WTC11 (cell line): Measurements from ENCODE around the gene RUNX1. TPM values are rescaled to one million over a fixed set of nuclear protein-coding genes. Genes with fewer than 3 reads are reported as not detected.

ENCODE experiments used
- ATAC-seq: fragments of 200-7000 bp; cut with Tn5 transposase; 2 replicates; pipeline ENCODE4 v1.10.0; 2021; ENCODE audit warnings: mild to moderate bottlenecking, moderate library complexity
- CTCF ChIA-PET: fragments of 300-600 bp; sonication (Branson Sonifier 250); formaldehyde crosslinking; loops from one replicate; lab custom pipeline; 2021; ENCODE audit warnings: antibody characterized with exemption; lab: Charles Lee
- POLR2A ChIA-PET: fragments of 350-600 bp; sonication (Branson Sonifier 250); formaldehyde crosslinking; loops from one replicate; lab custom pipeline; 2021; ENCODE audit warnings: antibody characterized with exemption; lab: Charles Lee
- DNase-seq: peaks from one replicate; pipeline ENCODE4 v3.0.0; 2021; ENCODE audit warnings: low spot score
- H3K27ac Mint-ChIP-seq: 2 replicates; pipeline ENCODE4 v1.8.0; 2021; ENCODE audit warnings: mixed read lengths
- H3K27me3 Mint-ChIP-seq: 2 replicates; pipeline ENCODE4 v1.8.0; 2021; ENCODE audit warnings: low read depth, mild to moderate bottlenecking, moderate library complexity, mixed read lengths
- H3K36me3 Mint-ChIP-seq: 2 replicates; pipeline ENCODE4 v1.8.0; 2021; ENCODE audit warnings: mixed read lengths
- H3K4me1 Mint-ChIP-seq: 2 replicates; pipeline ENCODE4 v1.8.0; 2022; ENCODE audit warnings: mixed read lengths
- H3K4me3 Mint-ChIP-seq: 2 replicates; pipeline ENCODE4 v1.8.0; 2021; ENCODE audit warnings: mild to moderate bottlenecking, moderate library complexity, mixed read lengths
- H3K9me3 Mint-ChIP-seq: 2 replicates; pipeline ENCODE4 v1.8.0; 2021; ENCODE audit warnings: mixed read lengths
- CBFB ChIP-seq: sonication (generic); formaldehyde crosslinking; IDR thresholded peaks from 2 replicates; pipeline ENCODE4 v1.8.1; 2022; ENCODE audit warnings: mild to moderate bottlenecking, low read depth, missing genetic modification reagents
- CREM ChIP-seq: sonication (generic); formaldehyde crosslinking; IDR thresholded peaks from 2 replicates; pipeline ENCODE4 v1.8.1; 2022; ENCODE audit warnings: mild to moderate bottlenecking, missing genetic modification reagents, moderate library complexity
- ETV6 ChIP-seq: sonication (generic); formaldehyde crosslinking; IDR thresholded peaks from 2 replicates; pipeline ENCODE4 v1.8.1; 2022; ENCODE audit warnings: mild to moderate bottlenecking, missing genetic modification reagents
- GABPB1 ChIP-seq: sonication (generic); formaldehyde crosslinking; IDR thresholded peaks from 2 replicates; pipeline ENCODE4 v1.8.1; 2023; ENCODE audit warnings: mild to moderate bottlenecking, missing genetic modification reagents
- GTF2I ChIP-seq: fragments of 250-450 bp; sonication (Bioruptor Pico); conservative IDR thresholded peaks from 2 replicates; pipeline ENCODE4 v1.4.0; 2021; ENCODE audit warnings: mild to moderate bottlenecking
- JUN ChIP-seq: sonication (generic); formaldehyde crosslinking; IDR thresholded peaks from 2 replicates; pipeline ENCODE4 v1.8.0; 2023; ENCODE audit warnings: mild to moderate bottlenecking, missing genetic modification reagents
- NR1H2 ChIP-seq: sonication (generic); formaldehyde crosslinking; IDR thresholded peaks from 2 replicates; pipeline ENCODE4 v1.9.0; 2021; ENCODE audit warnings: mild to moderate bottlenecking, moderate library complexity, missing genetic modification reagents
- RELA ChIP-seq: sonication (generic); formaldehyde crosslinking; IDR thresholded peaks from 2 replicates; pipeline ENCODE4 v1.8.1; 2022; ENCODE audit warnings: missing genetic modification reagents, mild to moderate bottlenecking, borderline replicate concordance
- SOX15 ChIP-seq: fragments of 250-450 bp; sonication (Bioruptor Pico); IDR thresholded peaks from 2 replicates; pipeline ENCODE4 v1.9.0; 2021; ENCODE audit warnings: mild to moderate bottlenecking
- TEAD1 ChIP-seq: sonication (generic); formaldehyde crosslinking; IDR thresholded peaks from 2 replicates; pipeline ENCODE4 v1.8.0; 2022; ENCODE audit warnings: mild to moderate bottlenecking, missing genetic modification reagents
- TP53 ChIP-seq: sonication (generic); formaldehyde crosslinking; IDR thresholded peaks from 2 replicates; pipeline ENCODE4 v1.8.1; 2023; ENCODE audit warnings: mild to moderate bottlenecking, missing genetic modification reagents
- ZNF121 ChIP-seq: sonication (generic); formaldehyde crosslinking; IDR thresholded peaks from 2 replicates; pipeline ENCODE4 v1.8.0; 2023; ENCODE audit warnings: missing genetic modification reagents
- ZNF138 ChIP-seq: sonication (generic); formaldehyde crosslinking; conservative IDR thresholded peaks from 2 replicates; pipeline ENCODE4 v1.8.1; 2022; ENCODE audit warnings: mild to moderate bottlenecking, moderate library complexity, missing genetic modification reagents
- ZNF416 ChIP-seq: fragments of 250-450 bp; sonication (Bioruptor Pico); IDR thresholded peaks from 2 replicates; pipeline ENCODE4 v1.9.0; 2021; ENCODE audit warnings: mild to moderate bottlenecking, inconsistent platforms
- ZNF423 ChIP-seq: fragments of 250-450 bp; sonication (Bioruptor Pico); IDR thresholded peaks from 2 replicates; pipeline ENCODE4 v2.1.2; 2022; ENCODE audit warnings: mild to moderate bottlenecking, moderate library complexity
- total RNA-seq: library from RNA; stranded (reverse); gene quantifications from 3 replicates; pipeline ENCODE4 v1.2.3, GENCODE V29; 2021
- TF ChIP-seq, protein P1 (sequence below): fragments of 250-450 bp; sonication (Bioruptor Pico); IDR thresholded peaks from 2 replicates; pipeline ENCODE4 v1.9.0; 2021; ENCODE audit warnings: moderate library complexity, mild to moderate bottlenecking, inconsistent platforms, borderline replicate concordance
- TF ChIP-seq, protein P2 (sequence below): sonication (generic); formaldehyde crosslinking; IDR thresholded peaks from 2 replicates; pipeline ENCODE4 v1.8.1; 2023; ENCODE audit warnings: mild to moderate bottlenecking, missing genetic modification reagents, moderate library complexity
- TF ChIP-seq, protein P3 (sequence below): sonication (generic); formaldehyde crosslinking; IDR thresholded peaks from 2 replicates; pipeline ENCODE4 v1.8.0; 2023; ENCODE audit warnings: missing genetic modification reagents, mild to moderate bottlenecking, borderline replicate concordance
- TF ChIP-seq, protein P4 (sequence below): fragments of 250-450 bp; sonication (Bioruptor Pico); IDR thresholded peaks from 2 replicates; pipeline ENCODE4 v1.9.0; 2021; ENCODE audit warnings: mild to moderate bottlenecking, borderline replicate concordance

The RUNX1 gene
- total RNA-seq, 1 experiment from 2014 or later, result 2.2 TPM

DNA sequence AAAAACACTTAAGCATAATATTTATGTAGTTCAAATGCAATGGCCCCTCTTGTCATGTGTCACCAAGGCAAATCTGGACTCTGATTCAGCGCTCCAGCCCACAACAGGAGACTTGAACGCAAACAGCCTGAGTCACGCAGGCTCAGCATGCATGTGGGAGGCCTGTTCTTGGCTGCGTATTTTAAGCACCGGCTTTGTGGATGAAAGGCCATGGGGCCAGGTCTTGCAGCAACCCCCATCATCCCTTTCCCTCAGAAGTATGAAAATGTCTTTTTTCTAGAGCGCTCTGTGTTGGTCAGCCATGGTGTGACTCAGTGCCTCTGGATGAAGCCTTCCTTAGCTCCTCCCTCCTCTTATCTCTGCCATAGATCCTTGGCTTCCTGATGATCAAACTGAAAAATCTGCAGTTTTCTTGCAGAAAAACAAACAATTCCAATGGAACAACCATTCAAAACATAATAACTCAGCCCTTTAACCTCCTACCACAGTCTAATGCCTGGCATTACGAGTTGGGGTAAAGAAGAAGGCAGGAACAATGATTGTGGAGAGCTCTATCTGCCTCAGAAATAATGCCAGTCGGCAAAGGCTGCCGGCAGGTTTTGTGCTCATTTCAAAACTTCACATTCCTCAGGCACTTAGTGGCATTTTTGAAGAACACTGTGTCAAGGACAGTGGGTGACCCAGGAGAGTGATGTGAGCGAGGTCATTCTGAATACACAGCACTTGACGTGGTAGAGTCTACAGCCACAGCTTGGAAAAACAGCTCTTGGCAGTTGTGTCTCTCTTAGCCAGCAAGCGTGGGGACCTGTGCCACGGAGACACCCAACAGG, 212.8 kb downstream of the RUNX1 start:
- H3K4me3 Mint-ChIP-seq, result no peak overlapping the region
- H3K27ac Mint-ChIP-seq, result no peak overlapping the region
- peaks cover 49% of the 10 kb centered on the region for H3K4me1 Mint-ChIP-seq
- no peaks in the 10 kb centered on the region for H3K9me3 Mint-ChIP-seq
- no peaks in the 10 kb centered on the region for H3K36me3 Mint-ChIP-seq
- H3K27me3 Mint-ChIP-seq, result no peaks in the 10 kb centered on the region; the same call in 1 of the 2 replicates
- DNase-seq (no peak), ATAC-seq (no peak)
- CTCF ChIA-PET, result interaction anchor here (0.8 to 3.2 kb wide), 3 partner anchors 22 to 91 kb away, joined by 3 to 10 read pairs (median 3); no protein-coding TSS in a partner anchor
- TF ChIP-seq SOX15 (CRISPR knock-in tag) (no peak), RELA (CRISPR knock-in tag) (no peak), ZNF416 (CRISPR knock-in tag) (no peak), GABPB1 (CRISPR knock-in tag) (peak; percentile 30; the same call in 1 of the 2 replicates), ZNF121 (CRISPR knock-in tag) (no peak)
- TF ChIP-seq, protein P1, sequence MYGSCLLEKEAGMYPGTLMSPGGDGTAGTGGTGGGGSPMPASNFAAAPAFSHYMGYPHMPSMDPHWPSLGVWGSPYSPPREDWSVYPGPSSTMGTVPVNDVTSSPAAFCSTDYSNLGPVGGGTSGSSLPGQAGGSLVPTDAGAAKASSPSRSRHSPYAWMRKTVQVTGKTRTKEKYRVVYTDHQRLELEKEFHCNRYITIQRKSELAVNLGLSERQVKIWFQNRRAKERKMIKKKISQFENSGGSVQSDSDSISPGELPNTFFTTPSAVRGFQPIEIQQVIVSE (CRISPR knock-in tag), result no peak
- TF ChIP-seq, protein P2, sequence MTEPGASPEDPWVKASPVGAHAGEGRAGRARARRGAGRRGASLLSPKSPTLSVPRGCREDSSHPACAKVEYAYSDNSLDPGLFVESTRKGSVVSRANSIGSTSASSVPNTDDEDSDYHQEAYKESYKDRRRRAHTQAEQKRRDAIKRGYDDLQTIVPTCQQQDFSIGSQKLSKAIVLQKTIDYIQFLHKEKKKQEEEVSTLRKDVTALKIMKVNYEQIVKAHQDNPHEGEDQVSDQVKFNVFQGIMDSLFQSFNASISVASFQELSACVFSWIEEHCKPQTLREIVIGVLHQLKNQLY (CRISPR knock-in tag), result no peak
- POLR2A ChIA-PET, result no interaction called here

DNA sequence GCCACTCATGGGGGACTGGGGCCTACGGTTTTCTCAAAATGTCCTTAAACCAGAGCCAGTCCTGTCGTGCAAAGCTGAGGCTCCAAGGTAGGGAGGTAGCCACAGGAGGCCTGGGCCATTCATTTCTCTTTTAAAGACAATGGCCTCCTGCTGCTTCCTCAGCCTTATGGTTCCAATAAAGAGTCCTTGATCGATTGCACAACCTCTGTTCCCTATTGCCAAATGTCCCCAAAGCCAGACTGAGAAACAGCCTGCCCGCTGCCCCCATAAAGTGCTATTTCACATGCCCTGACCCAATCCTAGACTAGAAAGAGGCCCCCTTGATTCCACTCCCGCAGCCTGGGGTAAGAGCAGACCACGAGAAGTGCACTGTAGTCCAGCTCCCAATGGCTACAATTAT, 213.6 kb downstream of the RUNX1 start:
- H3K4me1 Mint-ChIP-seq, result peaks cover 45% of the 10 kb centered on the region
- ChIA-PET CTCF (interaction anchor here (3.2 kb wide), 1 partner anchor 90 kb away, joined by 10 read pairs; no protein-coding TSS in a partner anchor), POLR2A (no interaction called here)
- TF ChIP-seq TP53 (CRISPR knock-in tag), result no peak
- TF ChIP-seq, protein P3, sequence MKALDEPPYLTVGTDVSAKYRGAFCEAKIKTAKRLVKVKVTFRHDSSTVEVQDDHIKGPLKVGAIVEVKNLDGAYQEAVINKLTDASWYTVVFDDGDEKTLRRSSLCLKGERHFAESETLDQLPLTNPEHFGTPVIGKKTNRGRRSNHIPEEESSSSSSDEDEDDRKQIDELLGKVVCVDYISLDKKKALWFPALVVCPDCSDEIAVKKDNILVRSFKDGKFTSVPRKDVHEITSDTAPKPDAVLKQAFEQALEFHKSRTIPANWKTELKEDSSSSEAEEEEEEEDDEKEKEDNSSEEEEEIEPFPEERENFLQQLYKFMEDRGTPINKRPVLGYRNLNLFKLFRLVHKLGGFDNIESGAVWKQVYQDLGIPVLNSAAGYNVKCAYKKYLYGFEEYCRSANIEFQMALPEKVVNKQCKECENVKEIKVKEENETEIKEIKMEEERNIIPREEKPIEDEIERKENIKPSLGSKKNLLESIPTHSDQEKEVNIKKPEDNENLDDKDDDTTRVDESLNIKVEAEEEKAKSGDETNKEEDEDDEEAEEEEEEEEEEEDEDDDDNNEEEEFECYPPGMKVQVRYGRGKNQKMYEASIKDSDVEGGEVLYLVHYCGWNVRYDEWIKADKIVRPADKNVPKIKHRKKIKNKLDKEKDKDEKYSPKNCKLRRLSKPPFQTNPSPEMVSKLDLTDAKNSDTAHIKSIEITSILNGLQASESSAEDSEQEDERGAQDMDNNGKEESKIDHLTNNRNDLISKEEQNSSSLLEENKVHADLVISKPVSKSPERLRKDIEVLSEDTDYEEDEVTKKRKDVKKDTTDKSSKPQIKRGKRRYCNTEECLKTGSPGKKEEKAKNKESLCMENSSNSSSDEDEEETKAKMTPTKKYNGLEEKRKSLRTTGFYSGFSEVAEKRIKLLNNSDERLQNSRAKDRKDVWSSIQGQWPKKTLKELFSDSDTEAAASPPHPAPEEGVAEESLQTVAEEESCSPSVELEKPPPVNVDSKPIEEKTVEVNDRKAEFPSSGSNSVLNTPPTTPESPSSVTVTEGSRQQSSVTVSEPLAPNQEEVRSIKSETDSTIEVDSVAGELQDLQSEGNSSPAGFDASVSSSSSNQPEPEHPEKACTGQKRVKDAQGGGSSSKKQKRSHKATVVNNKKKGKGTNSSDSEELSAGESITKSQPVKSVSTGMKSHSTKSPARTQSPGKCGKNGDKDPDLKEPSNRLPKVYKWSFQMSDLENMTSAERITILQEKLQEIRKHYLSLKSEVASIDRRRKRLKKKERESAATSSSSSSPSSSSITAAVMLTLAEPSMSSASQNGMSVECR (CRISPR knock-in tag), result no peak
- TF ChIP-seq GABPB1 (CRISPR knock-in tag), result peak; percentile 76
- TF ChIP-seq ZNF423 (CRISPR knock-in tag), result peak; percentile 16; the same call in 1 of the 2 replicates
- H3K27ac Mint-ChIP-seq, result no peak overlapping the region
- no peaks in the 10 kb centered on the region for H3K9me3 Mint-ChIP-seq
- no peak overlapping the region for H3K4me3 Mint-ChIP-seq
- peak; percentile 47 for ATAC-seq
- no peaks in the 10 kb centered on the region for H3K36me3 Mint-ChIP-seq
- DNase-seq, result no peak
- H3K27me3 Mint-ChIP-seq, result no peaks in the 10 kb centered on the region; the same call in 1 of the 2 replicates

DNA sequence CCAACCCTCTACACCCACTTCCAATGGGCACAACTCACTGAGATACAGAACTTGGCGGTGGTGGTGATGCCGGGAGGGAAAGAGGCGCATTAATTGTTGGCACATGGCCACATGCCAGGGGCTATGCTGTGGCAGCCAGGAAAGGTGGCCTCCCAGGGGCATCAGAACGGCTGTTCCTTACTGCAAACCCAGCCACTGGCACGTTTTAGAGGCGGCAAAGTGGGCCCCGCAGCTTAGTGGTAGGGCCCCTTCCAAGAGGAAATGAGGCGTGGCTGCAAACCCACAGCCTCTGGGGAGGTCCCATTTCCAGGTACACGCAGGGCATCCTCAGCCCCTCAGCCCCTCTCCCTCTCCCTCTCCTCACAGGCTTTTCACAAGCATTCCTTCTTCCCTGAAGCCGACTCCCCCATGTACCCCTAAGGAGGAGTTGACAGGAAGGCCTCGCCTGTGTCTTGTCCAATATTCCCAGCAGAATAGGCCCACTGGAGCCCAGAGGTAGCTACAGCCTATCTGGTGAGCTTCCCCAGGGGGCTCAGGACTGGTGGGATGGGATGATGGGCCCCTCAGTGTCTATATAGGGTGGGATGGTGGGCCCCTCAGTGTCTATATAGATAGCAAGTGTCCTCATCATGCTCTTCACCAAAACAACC, 214.1 kb downstream of the RUNX1 start:
- DNase-seq (no peak), ATAC-seq (no peak)
- no peaks in the 10 kb centered on the region for H3K9me3 Mint-ChIP-seq
- POLR2A ChIA-PET, result no interaction called here
- H3K27ac Mint-ChIP-seq, result no peak overlapping the region
- H3K36me3 Mint-ChIP-seq, result no peaks in the 10 kb centered on the region
- no peaks in the 10 kb centered on the region; the same call in 1 of the 2 replicates for H3K27me3 Mint-ChIP-seq
- CTCF ChIA-PET, result interaction anchor here (3.2 kb wide), 1 partner anchor 89 kb away, joined by 10 read pairs; no protein-coding TSS in a partner anchor
- H3K4me1 Mint-ChIP-seq, result peaks cover 44% of the 10 kb centered on the region
- H3K4me3 Mint-ChIP-seq, result no peak overlapping the region
- TF ChIP-seq ZNF138 (CRISPR knock-in tag) (no peak), NR1H2 (CRISPR knock-in tag) (no peak), ZNF121 (CRISPR knock-in tag) (no peak), TEAD1 (CRISPR knock-in tag) (no peak), GTF2I (CRISPR knock-in tag) (no peak), ETV6 (CRISPR knock-in tag) (no peak), JUN (no peak), CREM (CRISPR knock-in tag) (no peak), CBFB (CRISPR knock-in tag) (no peak)
- TF ChIP-seq, protein P4, sequence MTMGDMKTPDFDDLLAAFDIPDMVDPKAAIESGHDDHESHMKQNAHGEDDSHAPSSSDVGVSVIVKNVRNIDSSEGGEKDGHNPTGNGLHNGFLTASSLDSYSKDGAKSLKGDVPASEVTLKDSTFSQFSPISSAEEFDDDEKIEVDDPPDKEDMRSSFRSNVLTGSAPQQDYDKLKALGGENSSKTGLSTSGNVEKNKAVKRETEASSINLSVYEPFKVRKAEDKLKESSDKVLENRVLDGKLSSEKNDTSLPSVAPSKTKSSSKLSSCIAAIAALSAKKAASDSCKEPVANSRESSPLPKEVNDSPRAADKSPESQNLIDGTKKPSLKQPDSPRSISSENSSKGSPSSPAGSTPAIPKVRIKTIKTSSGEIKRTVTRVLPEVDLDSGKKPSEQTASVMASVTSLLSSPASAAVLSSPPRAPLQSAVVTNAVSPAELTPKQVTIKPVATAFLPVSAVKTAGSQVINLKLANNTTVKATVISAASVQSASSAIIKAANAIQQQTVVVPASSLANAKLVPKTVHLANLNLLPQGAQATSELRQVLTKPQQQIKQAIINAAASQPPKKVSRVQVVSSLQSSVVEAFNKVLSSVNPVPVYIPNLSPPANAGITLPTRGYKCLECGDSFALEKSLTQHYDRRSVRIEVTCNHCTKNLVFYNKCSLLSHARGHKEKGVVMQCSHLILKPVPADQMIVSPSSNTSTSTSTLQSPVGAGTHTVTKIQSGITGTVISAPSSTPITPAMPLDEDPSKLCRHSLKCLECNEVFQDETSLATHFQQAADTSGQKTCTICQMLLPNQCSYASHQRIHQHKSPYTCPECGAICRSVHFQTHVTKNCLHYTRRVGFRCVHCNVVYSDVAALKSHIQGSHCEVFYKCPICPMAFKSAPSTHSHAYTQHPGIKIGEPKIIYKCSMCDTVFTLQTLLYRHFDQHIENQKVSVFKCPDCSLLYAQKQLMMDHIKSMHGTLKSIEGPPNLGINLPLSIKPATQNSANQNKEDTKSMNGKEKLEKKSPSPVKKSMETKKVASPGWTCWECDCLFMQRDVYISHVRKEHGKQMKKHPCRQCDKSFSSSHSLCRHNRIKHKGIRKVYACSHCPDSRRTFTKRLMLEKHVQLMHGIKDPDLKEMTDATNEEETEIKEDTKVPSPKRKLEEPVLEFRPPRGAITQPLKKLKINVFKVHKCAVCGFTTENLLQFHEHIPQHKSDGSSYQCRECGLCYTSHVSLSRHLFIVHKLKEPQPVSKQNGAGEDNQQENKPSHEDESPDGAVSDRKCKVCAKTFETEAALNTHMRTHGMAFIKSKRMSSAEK (CRISPR knock-in tag), result no peak
- TF ChIP-seq, protein P1 (CRISPR knock-in tag), result no peak
